Osteocyte (in vitro differentiated cells): ENCODE results near the gene HSPA6. TPM values are rescaled to one million over a fixed set of nuclear protein-coding genes. Genes with fewer than 3 reads are reported as not detected.

ENCODE experiments used
- DNase-seq: peaks from one replicate; pipeline ENCODE4 v3.0.0; 2021; ENCODE audit warnings: mixed read lengths; ENCODE audit not compliant: unreplicated experiment; ENCODE audit errors: extremely low spot score
- H3K27ac Mint-ChIP-seq: one replicate; pipeline ENCODE4 v1.8.0; 2021; ENCODE audit warnings: mild to moderate bottlenecking, mixed read lengths; ENCODE audit not compliant: unreplicated experiment
- H3K27me3 Mint-ChIP-seq: one replicate; pipeline ENCODE4 v1.8.0; 2021; ENCODE audit warnings: mixed read lengths; ENCODE audit not compliant: unreplicated experiment
- H3K36me3 Mint-ChIP-seq: one replicate; pipeline ENCODE4 v1.8.0; 2021; ENCODE audit warnings: mixed read lengths; ENCODE audit not compliant: unreplicated experiment
- H3K4me1 Mint-ChIP-seq: one replicate; pipeline ENCODE4 v1.8.0; 2021; ENCODE audit warnings: mixed read lengths; ENCODE audit not compliant: unreplicated experiment
- H3K4me3 Mint-ChIP-seq: one replicate; pipeline ENCODE4 v1.8.0; 2021; ENCODE audit warnings: mild to moderate bottlenecking, moderate library complexity, mixed read lengths; ENCODE audit not compliant: unreplicated experiment
- H3K9me3 Mint-ChIP-seq: one replicate; pipeline ENCODE4 v1.8.0; 2021; ENCODE audit warnings: mixed read lengths; ENCODE audit not compliant: unreplicated experiment
- total RNA-seq: library from RNA; stranded (reverse); gene quantifications from 2 replicates; pipeline ENCODE4 v1.2.1, GENCODE V29; 2021
- TF ChIP-seq, protein P1 (sequence below): fragments of 200-600 bp; sonication (generic); IDR thresholded peaks from 2 replicates; pipeline ENCODE4 v1.5.0; 2021; ENCODE audit warnings: antibody characterized with exemption, mild to moderate bottlenecking, moderate library complexity

Gene HSPA6
- total RNA-seq, 1 donor from 2014 or later = not detected

GRCh38 chr1:161492827-161493226 is 31.5 kb upstream of the HSPA6 start:
- Mint-ChIP-seq H3K27me3 (peaks cover 52% of the 10 kb centered on the region), H3K36me3 (no peaks in the 10 kb centered on the region), H3K4me1 (no peaks in the 10 kb centered on the region), H3K27ac (no peak overlapping the region), H3K4me3 (no peak overlapping the region), H3K9me3 (no peaks in the 10 kb centered on the region)
- DNase-seq = peak; percentile 5
- TF ChIP-seq, protein P1, sequence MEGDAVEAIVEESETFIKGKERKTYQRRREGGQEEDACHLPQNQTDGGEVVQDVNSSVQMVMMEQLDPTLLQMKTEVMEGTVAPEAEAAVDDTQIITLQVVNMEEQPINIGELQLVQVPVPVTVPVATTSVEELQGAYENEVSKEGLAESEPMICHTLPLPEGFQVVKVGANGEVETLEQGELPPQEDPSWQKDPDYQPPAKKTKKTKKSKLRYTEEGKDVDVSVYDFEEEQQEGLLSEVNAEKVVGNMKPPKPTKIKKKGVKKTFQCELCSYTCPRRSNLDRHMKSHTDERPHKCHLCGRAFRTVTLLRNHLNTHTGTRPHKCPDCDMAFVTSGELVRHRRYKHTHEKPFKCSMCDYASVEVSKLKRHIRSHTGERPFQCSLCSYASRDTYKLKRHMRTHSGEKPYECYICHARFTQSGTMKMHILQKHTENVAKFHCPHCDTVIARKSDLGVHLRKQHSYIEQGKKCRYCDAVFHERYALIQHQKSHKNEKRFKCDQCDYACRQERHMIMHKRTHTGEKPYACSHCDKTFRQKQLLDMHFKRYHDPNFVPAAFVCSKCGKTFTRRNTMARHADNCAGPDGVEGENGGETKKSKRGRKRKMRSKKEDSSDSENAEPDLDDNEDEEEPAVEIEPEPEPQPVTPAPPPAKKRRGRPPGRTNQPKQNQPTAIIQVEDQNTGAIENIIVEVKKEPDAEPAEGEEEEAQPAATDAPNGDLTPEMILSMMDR = no peak

- Mint-ChIP-seq H3K4me3 (no peak overlapping the region), H3K36me3 (no peaks in the 10 kb centered on the region), H3K27me3 (peaks cover 52% of the 10 kb centered on the region), H3K27ac (no peak overlapping the region), H3K9me3 (no peaks in the 10 kb centered on the region), H3K4me1 (no peaks in the 10 kb centered on the region)
- TF ChIP-seq, protein P1 = no peak
- peak; percentile 25 for DNase-seq
Observed at GRCh38 chr1:161494091-161494735, 30.1 kb upstream of the HSPA6 start.

DNA sequence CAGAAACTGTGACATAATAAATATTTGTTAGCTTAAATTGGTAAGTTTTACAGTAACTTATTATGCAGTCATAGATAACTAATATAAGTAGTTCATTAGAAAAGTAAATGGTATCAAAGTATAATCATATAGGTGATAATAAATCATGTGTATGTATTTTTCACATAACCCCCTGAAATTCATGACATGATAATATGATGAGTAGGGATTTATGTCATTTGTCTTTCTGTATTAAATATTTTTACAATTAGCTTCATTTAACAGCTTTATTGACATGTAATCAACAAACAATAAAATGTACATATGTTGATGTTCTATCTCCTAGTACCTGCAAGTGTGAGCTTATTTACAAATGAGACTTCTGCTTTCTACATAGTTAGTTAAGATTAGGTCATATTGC is 28.9 kb upstream of the HSPA6 start:
- no peaks in the 10 kb centered on the region for H3K4me1 Mint-ChIP-seq
- no peak for DNase-seq
- no peak overlapping the region for H3K4me3 Mint-ChIP-seq
- H3K27me3 Mint-ChIP-seq = peaks cover 51% of the 10 kb centered on the region
- H3K9me3 Mint-ChIP-seq = no peaks in the 10 kb centered on the region
- H3K36me3 Mint-ChIP-seq = no peaks in the 10 kb centered on the region
- TF ChIP-seq, protein P1 = no peak
- H3K27ac Mint-ChIP-seq = no peak overlapping the region

DNA sequence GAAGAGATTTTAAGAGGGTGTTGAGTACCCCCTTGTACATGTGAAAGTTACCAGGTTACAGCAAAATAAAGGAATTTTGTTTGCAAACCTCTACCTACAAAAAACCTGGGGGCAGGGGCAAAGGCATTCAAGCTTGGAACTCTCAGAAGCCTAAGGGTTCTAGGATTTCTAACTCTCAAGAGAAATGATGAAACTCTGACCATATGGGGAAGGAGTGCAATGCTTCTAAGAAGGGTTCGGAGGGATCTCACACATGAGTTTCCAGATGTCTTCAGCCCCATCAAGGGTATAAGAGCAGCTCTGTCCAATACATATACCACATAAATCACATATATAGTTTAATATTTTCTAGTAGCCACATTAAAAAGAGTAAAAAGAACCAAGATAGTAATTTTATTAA is 26.4 kb upstream of the HSPA6 start:
- Mint-ChIP-seq H3K36me3 (no peaks in the 10 kb centered on the region), H3K27ac (no peak overlapping the region), H3K9me3 (no peaks in the 10 kb centered on the region), H3K4me1 (no peaks in the 10 kb centered on the region), H3K27me3 (peaks cover 55% of the 10 kb centered on the region), H3K4me3 (no peak overlapping the region)
- TF ChIP-seq, protein P1 = no peak
- no peak for DNase-seq

DNA sequence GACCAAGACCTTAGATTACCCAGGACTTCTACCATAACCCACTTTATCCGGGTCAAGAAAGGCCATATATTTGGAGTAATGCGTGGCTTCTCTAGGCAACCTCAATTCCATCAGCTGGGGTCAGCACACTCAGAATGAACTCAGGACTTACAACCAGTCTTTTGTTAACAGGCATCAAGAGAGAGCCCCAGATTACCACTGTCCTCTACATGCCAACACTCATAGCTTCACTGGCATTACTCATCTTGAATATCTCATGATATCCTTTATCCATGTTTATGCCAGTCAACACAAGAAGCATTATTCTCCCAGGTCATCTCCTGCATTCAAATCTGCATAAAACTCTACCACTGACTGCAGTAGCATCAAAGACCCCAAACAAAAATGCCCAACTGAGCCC is 25.7 kb upstream of the HSPA6 start:
- no peak for DNase-seq
- Mint-ChIP-seq H3K27me3 (peaks cover 55% of the 10 kb centered on the region), H3K9me3 (no peaks in the 10 kb centered on the region), H3K4me3 (no peak overlapping the region), H3K4me1 (no peaks in the 10 kb centered on the region), H3K27ac (no peak overlapping the region), H3K36me3 (no peaks in the 10 kb centered on the region)
- TF ChIP-seq, protein P1 = no peak
